GM19035 (cell line): ENCODE measurements around the gene STXBP2.

Experiments
- ATAC-seq: cut with Tn5 transposase; IDR thresholded peaks from one replicate; pipeline ENCODE4 v1.9.1; 2021; ENCODE audit not compliant: unreplicated experiment

The STXBP2 gene

DNA sequence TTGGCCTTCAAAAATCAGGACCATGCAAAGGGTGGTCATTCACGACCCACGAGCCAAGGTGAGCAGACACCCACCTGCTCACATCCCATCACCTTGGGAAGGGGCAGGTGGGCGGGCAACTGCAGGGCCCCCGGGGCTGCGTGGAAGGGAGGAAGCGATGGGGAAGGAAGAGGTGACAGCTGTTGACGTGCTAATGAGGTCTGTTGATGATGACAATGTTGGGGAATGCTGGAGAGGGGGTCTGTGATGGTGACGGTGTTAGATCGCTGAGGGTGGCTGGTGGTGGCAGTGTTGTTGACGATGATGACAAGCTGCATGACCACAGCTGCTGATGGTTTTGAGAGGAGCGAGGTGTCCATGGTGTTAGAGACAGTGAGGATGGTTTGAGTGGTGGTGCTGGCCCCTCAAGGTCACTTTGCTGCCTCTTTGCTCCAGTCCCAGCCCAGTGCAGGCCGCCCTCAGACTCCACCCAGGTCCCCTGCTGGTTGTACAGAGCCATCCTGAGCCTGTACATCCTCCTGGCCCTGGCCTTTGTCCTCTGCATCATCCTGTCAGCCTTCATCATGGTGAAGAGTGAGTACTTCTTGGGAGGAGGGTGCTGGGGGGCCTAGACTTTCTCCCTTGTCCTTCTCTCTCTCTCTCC is 40.9 kb downstream of the STXBP2 start:
- ATAC-seq: no peak

DNA sequence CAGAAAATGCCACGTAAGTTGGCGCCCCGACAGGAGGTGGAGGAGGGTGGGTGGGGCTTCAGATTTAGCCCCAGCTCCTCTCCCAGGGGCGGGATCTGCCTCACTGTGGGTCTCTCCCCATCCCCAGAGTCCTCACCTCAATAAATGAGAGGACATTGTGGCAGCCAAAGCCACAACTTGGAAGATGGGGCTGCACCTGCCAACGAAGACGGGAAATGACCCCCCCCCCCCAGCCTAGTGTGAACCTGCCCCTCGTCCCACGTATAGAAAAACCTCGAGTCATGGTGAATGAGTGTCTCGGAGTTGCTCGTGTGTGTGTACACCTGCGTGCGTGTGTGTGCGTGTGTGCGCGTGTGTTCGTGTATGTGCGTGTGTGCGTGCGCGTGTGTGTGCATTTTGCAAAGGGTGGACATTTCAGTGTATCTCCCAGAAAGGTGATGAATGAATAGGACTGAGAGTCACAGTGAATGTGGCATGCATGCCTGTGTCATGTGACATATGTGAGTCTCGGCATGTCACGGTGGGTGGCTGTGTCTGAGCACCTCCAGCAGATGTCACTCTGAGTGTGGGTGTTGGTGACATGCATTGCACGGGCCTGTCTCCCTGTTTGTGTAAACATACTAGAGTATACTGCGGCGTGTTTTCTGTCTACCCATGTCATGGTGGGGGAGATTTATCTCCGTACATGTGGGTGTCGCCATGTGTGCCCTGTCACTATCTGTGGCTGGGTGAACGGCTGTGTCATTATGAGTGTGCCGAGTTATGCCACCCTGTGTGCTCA is 42.3 kb downstream of the STXBP2 start:
- ATAC-seq: no peak

DNA sequence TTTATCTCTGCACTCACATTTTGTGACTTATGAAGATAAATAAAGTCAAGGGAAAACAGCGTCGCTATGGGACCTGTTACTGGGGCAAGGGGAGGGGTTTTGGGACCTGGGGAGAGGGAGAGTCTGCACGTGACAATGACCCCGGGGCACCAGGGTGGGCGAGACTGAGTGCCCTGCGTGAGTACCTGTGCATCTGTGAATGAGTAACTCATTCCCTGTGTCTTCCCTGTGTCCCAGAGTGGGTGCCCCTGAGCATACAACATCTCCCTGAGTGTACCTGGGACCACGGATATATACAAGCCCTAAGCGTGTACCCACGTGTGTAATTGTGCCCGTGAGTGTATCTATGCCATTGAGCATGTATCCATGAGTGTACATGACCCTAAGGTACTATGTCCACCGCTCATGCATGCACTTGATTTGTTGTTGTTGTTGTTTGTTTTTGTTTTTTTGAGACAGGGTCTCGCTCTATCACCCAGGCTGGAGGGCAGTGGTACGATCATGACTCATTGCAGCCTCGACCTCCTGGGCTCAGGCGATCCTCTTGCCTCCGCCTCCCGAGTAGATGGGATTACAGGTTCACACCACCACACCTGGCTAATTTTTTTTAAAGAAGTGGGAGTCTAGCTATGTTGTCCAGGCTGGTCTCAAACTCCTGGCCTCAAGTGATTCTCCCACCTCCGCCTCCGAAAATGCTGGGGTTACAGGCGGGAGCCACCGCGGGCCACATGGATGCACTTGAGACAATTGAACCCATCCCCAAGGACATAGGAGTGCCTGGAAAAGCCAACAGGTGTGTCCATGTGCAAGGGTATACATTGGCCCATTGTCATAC is 43.1 kb downstream of the STXBP2 start:
- ATAC-seq: no peak

DNA sequence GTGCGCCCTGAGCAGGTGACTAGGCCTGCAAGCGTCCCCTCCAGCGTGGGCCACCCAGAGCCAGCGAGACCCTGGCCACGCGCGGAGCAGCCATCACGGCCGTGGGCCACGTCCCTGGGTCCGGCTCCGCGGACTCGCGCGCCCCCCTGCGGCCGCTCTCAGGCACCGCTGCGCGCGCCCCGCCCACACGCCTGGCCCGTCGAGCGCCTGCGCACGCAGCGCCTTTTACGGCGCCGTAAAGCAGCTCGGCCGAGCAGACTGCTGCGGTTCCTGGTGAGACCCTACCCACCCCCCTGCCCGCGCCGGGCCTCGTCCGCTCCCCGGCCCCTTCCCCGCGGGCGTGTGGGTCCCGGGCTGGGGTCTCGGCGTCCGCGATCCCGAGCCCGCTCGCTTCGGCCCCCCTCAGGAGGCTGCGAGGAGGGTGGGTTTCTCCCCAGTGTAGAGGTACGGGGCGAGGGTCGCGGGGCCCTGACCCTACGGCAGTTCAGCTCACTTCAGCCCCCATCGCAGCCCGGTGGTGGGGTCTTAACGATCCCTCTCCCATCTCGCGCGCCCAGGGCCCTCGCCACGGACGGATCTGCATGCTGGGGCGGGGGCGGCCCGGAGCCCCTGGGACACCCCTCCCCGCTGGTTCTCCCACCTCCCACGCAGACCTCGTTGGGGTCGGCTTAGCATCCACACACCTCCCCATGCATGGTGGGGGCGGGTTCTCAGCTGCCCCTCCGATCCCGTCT is 43.9 kb downstream of the STXBP2 start, which contains the start of gene TRAPPC5:
TRAPPC5 (plus strand) TSS at position 228 of the 734 bp plus-strand sequence. CDS start 1,421 bp downstream, outside the sequence.
- peak; percentile 62 for ATAC-seq

DNA sequence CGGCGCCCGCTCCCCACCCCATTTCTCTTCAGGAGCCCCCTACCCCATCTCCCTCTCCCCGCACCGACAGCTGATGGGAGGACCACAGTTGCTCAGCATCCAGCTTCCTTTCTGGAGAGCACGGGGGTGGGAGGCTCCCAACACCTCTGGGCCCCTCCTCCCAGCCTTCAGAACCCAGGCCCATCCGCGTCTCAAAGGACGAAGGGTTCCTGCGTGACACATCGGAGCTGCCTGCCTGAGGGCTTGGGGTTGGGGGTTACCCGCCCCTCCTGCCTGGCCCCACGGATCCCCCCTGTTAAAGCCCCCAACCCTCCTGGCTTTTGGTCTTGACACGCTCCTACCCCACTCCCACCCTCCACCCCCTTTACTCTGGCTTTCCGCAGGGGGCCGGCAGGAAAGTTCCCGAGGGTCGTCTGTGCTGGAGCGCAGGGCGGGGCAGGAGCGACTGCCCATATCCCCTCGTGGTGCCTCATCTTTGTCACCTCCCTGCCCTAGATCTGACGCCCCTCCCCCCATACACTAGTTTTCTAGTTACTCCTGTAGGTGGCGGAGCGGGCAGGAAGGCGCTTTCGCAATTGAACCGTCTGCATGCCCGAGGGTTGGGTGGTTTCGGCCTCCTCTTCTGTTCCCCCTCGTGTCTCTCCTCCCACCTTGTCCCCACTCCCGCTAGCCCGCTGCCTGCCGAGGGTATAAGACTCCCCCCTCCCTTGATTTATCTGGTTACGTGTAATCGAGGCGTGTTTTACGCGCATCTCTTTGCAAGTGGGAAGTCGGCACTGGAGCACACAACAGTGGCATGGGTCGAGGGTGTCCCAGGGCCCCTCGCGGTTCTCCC is 44.6 kb downstream of the STXBP2 start:
- ATAC-seq: peak; percentile 12

DNA sequence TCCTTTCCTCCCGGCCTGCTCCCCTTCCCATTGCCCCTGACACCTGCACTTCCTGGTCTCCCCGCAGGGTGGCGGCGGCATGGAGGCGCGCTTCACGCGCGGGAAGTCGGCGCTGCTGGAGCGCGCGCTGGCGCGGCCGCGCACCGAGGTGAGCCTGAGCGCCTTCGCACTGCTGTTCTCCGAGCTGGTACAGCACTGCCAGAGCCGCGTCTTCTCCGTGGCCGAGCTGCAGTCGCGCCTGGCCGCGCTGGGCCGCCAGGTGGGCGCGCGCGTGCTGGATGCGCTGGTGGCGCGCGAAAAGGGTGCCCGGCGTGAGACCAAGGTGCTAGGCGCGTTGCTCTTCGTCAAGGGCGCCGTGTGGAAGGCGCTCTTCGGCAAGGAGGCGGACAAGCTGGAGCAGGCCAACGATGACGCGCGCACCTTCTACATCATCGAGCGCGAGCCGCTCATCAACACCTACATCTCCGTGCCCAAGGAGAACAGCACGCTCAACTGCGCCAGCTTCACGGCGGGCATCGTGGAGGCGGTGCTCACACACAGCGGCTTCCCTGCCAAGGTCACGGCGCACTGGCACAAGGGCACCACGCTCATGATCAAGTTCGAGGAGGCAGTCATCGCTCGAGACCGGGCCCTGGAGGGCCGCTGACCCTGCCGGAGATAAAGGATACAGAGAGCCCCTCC is 45.4 kb downstream of the STXBP2 start:
- no peak for ATAC-seq

DNA sequence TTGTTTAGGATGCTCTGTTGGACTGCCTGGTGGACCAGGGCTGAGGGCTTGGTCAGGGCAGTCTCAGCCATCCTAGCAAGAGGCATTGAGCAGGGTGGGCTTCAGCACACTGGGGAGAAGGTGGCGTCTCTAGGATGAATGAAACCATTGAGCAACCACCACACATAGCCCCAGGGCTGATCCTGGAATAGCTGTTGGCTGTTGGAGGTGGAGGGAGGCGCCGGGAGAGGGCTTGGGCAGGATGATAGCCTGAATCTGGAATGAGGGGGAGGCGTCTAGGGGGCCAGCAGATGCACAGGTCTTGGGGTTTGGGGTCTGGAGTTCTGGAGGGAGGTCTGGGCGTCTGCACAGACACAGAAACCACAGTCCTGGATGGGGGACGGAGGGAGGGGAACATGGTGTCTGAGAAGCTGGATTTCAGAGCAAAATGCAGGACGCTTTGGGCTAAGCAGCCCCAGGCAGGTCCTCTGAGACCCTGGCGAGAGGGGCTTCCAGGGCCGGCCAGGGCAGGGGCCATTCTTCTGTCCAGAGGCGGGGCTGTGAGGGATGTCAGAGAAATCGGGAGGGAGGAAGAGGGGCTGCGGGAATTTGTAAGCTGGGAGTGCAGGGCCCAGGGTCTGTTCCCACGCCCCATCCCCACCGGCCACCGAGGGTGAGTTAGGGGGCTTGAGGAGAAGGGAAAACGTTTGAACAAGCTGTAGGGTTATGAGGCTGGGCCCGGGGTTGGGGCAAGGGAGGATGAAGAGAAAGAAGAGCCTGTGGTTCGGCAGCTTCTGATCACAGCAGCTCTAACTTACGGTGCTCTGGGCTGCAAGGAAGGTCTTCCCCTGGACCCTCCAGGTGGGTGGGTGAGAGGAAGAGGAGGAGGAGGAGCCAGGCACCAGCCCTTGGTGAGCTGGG is 48.9 kb downstream of the STXBP2 start:
- no peak for ATAC-seq

DNA sequence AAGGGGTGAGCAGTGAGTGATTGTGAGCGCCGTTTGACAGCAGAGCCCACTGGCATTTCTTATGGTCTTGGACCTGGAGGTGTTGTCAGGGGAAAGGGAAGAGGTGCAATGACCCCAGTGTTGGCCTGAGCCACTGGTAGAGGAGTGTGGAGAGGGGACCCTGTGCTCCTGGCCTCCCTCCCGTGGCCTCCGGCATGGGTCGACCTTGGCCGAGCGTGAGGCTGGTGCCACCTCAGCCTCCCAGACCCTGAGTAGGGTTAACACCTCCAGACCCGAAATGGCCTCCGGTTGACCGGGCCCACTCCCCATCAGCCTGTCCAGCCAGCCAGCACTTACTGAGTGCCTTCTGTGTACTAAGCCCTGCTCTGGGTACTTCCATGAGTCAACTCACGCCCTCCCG is 50.3 kb downstream of the STXBP2 start:
- no peak for ATAC-seq

DNA sequence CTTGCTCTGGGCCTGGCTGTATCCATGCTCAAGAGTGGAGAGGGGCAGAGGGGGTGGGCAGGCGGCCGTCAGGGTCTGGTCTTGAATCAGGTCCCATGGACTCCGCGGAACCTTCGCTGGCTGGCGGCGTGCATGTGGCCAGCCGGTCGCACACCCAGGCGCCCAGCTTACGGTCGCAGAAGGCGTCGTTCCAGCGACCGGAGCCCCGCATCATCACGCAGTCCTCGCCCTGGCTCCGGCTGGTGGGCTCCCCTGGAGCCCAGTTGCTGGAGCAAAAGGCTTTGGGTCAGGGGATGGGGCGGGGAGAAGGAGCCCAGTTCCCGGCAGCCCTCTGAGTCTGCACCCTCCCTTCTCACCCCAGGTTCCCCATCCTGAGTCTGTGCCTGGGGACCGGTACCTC is 52.3 kb downstream of the STXBP2 start:
- no peak for ATAC-seq

DNA sequence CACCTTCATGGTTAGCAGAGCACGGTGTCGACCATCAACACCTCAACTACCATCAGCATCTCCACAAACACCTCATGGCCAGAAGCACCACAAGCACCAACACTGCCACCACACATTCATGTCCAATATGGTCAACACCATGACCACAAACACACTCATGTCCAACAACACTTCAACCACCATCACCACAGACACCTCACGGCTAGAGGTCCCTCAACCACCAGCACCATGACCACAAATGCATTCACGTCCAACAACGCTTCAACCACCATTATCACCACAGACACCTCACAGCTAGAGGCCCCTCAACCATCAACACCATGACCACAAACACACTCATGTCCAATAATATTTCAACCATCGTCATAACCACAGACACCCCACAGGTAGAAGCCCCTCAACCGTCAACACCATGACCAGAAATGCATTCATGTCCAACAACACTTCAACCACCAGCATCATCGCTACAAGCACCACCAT is 53.9 kb downstream of the STXBP2 start:
- no peak for ATAC-seq

DNA sequence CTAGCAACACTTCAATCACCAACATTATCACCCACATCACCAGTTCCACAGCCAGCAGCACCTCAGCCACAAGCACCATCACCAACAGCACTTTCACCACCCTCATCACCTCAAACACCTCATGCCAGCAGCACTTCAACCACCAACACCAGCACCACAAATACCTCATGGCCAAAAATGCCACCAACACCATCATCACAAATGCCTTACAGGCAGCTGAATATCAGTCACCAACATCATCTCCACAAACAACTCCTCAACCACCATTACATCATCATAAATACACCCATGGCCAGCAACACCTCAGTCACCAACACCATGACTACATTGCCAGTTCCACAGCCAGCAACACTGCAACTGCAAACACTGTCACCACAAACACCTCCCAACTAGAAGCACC is 54.6 kb downstream of the STXBP2 start:
- ATAC-seq: no peak

DNA sequence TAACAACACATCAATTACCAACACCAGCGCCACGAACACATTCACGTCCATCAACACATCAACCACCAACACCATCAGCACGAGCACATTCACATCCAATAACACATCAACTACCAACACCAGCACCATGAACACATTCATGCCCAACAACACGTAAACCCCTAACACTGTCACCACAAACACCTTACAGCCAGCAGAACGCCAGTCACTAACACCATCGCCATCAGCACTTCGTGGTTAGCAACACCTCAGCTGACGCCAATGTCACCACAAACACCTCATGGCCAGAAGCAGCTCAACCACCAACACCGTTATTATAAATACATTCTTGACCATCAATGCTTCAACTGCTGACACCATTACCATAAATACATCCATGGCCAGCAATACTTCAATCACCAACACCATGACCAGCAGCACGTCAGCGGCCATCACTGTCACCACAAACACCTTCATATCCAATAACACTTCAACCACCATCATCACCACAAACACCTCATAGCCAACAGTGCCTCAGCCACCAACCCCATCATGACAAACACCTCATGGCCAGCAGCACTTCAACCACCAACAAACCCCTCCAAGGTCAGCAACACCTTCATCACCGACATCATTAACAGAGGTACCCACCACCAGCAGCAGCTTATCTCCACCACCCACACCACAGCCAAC is 55.6 kb downstream of the STXBP2 start:
- no peak for ATAC-seq

DNA sequence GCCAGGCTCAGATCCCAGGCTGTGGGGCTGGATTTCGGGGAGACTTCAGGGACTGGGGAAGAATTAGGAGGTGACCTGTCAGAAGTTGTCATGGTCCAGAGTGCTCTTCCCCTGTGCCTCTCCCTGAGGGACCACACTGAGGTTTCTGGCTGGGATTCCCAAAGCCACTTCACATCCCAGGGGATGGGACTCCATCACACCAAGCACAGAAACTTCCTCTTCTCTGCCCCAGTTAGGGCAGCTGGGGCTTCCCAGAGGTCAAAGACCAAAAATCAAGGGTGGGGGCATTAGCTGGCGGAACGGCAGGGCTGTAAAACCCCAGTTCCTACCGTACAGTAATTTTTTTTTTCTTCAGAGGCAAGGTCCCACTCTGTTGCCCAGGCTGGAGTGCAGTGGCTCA is 57.6 kb downstream of the STXBP2 start:
- ATAC-seq: no peak
